ENCODE data around the gene PROK1.

Gene PROK1

DNA sequence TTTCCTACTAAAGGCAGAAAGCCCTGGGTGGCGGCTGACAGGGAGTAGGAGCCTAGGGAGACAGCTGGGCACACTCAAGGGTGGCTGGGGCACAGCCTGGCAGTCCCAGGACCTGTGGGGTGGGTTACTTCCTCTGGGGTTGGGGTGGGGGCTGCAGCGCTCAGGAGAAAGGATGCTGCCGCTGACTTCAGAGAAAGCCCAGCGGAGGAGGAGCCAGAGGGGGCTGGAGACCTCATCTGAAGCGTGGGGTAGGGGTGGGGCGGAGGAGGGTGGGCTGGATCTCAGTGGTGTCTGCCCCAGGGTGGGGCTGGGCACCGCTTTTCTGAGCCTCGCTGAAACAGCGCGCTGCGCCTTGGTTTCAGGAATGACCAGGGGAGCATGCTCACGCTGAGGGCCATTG is 37.2 kb downstream of the PROK1 start:
- no peak for DNase-seq (ENCODE audit: low read depth, low spot score)

DNA sequence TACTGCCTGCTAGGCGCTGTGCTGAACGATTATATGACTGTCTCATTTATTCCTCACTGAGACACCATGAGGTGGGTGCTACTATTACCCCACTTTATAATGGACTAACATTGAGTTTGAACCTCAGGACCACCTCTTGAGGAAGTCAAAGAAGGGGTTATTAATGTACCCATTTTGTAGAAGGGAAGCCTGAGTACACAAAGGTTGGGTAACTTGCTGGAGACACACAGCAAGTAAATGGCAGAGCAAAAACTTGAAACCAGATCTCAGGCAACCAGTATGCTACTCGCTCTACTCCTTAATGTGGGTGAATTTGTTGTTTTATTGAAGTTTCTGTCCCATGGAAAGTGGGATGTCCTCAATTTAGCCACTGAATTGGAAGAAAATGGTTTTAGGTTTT is 37.9 kb downstream of the PROK1 start:
- no peak for DNase-seq (ENCODE audit: low read depth, low spot score)

- DNase-seq (ENCODE audit: low read depth, low spot score): no peak
Observed at GRCh38 chr1:110489406-110489805, 38.5 kb downstream of the PROK1 start.

GRCh38 chr1:110489973-110490542 is 39.1 kb downstream of the PROK1 start:
- DNase-seq (ENCODE audit: low read depth, low spot score): no peak

- DNase-seq (ENCODE audit: low read depth, low spot score): no peak
Observed at GRCh38 chr1:110490791-110491451, 40.0 kb downstream of the PROK1 start.

DNA sequence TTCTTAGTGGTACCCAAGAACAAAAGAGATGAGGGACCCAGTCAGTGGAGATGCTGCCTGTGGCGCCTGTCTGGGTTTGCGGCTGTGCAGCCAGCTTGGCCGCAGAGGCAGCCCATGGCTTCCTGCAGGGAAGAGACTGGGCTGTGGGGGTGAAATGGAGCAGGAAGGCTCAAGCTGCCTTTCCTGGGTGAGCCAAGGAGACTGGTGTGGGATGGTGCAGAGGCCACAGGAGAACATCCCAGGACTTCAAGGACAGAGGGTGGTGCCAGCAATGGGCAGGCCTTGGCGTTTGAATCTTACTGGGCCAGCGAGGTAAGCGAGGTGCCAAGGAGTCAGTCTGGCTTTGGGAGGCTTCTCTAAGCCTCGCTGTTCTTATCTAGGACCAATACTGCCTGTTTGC is 41.6 kb downstream of the PROK1 start:
- no peak for DNase-seq (ENCODE audit: low read depth, low spot score)

GRCh38 chr1:110493059-110493699 is 42.2 kb downstream of the PROK1 start:
- DNase-seq (ENCODE audit: low read depth, low spot score): no peak

DNA sequence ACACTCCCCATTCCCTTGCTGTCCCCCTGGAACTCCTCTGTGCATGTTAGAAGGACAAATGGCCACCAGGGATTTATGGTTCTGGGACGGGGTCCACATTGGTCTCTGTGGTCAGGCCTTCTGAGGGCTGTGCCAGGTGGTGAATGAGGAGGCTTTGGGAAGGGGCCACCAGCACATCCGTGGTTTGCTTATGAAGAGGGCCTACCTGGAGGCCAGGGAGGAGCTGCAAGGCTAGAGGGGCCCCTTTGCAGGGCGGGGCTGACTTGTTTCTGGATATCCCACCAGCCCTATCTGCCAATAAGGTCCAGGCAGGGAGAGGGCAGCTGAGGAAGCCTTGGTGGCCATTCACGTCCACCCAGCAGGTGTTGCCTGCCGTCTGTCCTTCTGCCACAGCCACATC is 43.1 kb downstream of the PROK1 start:
- no peak for DNase-seq (ENCODE audit: low read depth, low spot score)

GRCh38 chr1:110494522-110495406 is 43.8 kb downstream of the PROK1 start:
- peak; percentile 51 for DNase-seq (ENCODE audit: low read depth, low spot score)

DNA sequence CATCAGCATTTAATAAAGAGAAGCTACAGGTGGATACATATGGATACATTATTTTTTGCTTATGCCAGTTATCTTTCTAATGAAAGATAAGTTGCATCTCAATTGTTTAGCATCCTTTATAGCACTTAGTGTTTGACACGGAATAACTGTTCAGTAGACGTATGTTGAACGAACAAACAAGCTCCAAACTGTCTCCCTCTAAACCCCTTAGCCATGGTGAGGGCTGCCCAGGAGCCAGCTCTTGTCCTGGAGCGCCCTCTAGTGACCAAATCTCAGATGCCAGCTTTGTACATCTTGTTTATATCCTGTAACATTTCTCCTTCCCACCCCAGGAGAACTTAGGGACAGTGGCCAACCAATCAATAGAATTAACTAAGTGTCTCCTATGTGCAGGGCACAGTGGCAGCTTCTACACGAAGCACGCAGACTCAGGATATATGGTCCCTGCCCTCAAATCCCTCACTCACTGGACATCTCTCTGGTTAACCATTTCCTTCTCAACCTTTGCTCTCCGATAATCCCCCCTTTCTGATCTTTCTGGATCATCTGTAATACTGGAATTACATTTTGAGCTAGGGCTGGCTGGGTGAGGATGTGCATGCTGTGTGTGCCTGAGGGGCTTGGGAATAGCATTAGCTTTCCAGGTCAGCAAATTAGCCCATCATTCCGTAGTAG is 45.1 kb downstream of the PROK1 start:
- DNase-seq (ENCODE audit: low read depth, low spot score): peak; percentile 88

DNA sequence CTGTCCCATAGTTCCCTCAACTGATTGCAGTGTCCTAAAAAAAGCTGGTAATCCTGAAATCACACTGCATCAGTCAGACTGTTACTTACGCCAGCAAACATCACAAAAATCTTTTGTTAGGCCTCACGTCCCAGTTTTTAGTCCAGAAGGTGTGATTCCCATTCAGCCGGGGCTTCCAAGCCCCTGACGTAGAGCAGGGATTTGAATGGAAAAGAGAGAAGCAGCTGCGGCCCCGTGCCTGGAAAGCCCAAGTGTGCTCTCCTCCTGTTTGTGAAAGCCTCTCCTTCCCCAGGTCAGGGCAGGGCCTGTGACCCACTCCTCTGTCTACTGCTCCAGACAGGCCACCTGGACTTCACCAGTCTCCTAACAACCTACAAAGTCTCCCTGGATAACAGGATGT is 47.3 kb downstream of the PROK1 start:
- no peak for DNase-seq (ENCODE audit: low read depth, low spot score)

DNA sequence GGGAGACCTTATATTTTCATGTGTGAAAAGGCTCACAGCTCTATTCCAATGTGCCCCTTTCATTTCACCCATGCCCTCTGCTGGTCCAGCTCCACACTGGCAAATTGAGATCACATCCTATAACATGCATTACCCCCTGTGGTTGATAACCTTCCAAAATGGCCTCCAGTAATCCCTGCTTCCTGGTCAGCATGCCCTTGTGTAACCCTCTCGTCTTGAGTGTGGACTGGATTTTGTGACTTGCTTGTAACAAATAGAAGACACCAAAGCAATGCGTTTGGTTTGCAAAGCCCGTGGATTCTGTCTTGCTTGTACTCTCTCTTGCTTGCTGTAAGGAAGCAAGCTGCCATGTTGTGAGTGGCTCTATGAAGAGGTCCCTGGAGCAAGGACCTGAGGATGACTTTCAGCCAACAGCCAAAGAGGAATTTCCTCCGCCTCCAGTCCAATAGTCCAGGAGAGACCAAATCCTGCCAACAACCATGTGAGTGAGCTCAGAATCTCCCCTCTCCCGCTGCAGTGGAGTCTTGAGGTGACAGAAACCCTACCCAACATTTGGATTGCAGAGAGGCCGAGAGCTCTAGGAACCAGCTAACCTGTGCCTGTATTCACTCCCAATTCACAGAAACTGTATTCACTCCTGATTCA is 50.7 kb downstream of the PROK1 start:
- no peak for DNase-seq (ENCODE audit: low read depth, low spot score)

DNA sequence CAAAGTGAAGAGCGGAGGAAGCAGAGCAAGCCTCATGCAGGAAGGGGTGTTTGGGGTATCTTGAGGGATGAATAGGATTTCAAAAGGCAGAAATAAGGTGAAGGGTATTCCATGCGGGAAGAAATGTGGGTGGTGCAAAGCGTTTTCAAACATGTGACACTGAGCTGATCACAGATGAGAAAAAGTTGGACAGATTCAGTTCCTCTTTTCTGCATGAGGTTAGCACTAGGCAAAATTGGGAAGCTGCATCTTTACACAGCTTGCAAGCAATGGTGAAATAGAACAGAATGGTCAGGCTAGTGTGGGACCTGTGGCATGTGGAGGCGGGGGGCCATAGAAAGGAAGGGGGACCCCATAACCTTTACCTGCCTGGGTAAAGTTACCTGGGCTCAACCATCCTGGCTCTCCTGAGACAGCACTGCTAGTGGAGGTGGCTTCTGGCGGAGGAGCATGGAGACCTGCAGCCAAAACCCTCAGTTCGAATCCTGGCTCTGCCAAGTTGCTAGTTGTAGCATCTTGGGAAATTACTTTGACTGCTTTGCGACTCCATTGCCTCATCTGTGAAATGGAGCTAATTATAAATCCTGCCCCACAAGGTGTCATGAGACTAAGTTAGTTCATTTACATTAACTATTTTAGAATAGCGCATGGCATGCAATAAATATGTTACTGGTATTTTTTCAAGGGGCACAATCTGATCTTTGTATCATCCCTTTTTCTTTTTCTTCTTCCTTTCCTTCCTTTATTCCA is 51.6 kb downstream of the PROK1 start:
- DNase-seq (ENCODE audit: low read depth, low spot score): no peak

DNA sequence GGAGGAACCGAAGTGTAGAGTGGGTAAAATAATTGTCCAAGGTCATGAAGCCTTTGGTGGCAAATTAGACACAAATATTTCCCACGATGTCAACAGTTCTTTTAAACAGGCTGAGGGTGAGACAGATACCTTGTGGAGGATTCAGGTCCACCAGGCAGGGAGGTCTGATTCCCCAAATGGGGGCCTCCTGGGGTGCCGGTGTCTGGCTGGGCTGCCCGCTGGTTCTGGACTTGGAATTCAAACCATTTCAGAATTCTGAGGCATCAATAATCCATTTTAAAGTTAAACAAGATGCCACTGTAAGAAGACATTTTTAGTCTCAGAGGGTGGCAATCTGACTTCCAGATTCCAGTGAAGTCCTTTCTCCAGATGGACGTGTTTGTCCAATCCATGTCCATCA is 52.5 kb downstream of the PROK1 start:
- no peak for DNase-seq (ENCODE audit: low read depth, low spot score)

GRCh38 chr1:110504226-110504625 is 53.3 kb downstream of the PROK1 start:
- DNase-seq (ENCODE audit: low read depth, low spot score): no peak

DNA sequence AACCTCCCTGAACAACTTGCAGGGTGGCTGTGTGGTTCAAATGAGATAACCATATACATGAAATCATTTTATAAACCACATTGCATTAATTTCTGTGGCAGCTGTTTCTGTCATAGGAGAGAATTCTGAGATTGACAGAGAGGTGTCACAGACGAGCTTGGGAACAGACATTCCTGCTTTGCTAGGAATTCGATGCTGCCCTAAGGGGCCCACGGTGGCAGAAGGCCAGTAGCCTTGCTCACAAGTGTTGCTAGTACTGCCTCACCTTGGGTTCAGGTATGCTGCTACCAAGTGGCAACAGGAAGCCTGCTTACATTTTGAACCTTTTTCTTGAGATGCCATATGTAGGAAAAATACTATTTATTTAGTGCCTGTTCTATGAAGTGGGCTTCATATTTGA is 54.6 kb downstream of the PROK1 start:
- DNase-seq (ENCODE audit: low read depth, low spot score): no peak

GRCh38 chr1:110506541-110506940 is 55.6 kb downstream of the PROK1 start:
- no peak for DNase-seq (ENCODE audit: low read depth, low spot score)

All from astrocyte of the hippocampus (primary cell).